ENCODE measurements around the gene NTN1. TPM values are rescaled to one million over a fixed set of nuclear protein-coding genes. Genes with fewer than 3 reads are reported as not detected.
A peak's percentile ranks its signal among the peaks of the same experiment; 100 is the strongest.

The NTN1 gene
- total and polyA plus RNA-seq, 3 experiments from 2014 or later: 0.24 to 0.33 TPM; not detected in 1

- Mint-ChIP-seq H3K27me3 (no peaks in the 10 kb centered on the region), H3K4me3 (no peak overlapping the region), H3K36me3 (peaks cover 0 to 12% (median 0%) of the 10 kb centered on the region in 3 donors), H3K4me1 (peaks cover 0 to 8% (median 6%) of the 10 kb centered on the region in 3 donors), H3K9me3 (no peaks in the 10 kb centered on the region), H3K27ac (peak overlapping the region in 1 of 8 donors; percentile 43)
- Histone ChIP-seq H3K27ac (ENCODE audit: low read depth, low read length) (no peak overlapping the region), H3K36me3 (ENCODE audit: insufficient read depth, low read length) (no peaks in the 10 kb centered on the region), H3K4me1 (ENCODE audit: insufficient read depth, low read length) (no peaks in the 10 kb centered on the region), H3K9me3 (ENCODE audit: low read length) (no peaks in the 10 kb centered on the region), H3K4me3 (ENCODE audit: low read length) (no peak overlapping the region), H3K27me3 (ENCODE audit: insufficient read depth, low read length, poor library complexity, severe bottlenecking) (no peaks in the 10 kb centered on the region)
- ChIA-PET CTCF (no interaction called here), POLR2A (no interaction called here)
- DNase-seq: no peak
Measured at GRCh38 chr17:9273428-9274391, 252.4 kb downstream of the NTN1 start.

- H3K36me3 Mint-ChIP-seq: peaks cover 0 to 10% (median 0%) of the 10 kb centered on the region in 3 donors
- H3K27me3 Mint-ChIP-seq: no peaks in the 10 kb centered on the region
- Histone ChIP-seq H3K27ac (ENCODE audit: low read depth, low read length) (no peak overlapping the region), H3K9me3 (ENCODE audit: low read length) (no peaks in the 10 kb centered on the region), H3K36me3 (ENCODE audit: insufficient read depth, low read length) (no peaks in the 10 kb centered on the region), H3K27me3 (ENCODE audit: insufficient read depth, low read length, poor library complexity, severe bottlenecking) (no peaks in the 10 kb centered on the region), H3K4me3 (ENCODE audit: low read length) (no peak overlapping the region), H3K4me1 (ENCODE audit: insufficient read depth, low read length) (no peaks in the 10 kb centered on the region)
- DNase-seq: no peak
- ChIA-PET POLR2A (no interaction called here), CTCF (no interaction called here)
- no peak overlapping the region for H3K27ac Mint-ChIP-seq
- no peaks in the 10 kb centered on the region for H3K9me3 Mint-ChIP-seq
- H3K4me3 Mint-ChIP-seq: no peak overlapping the region
- peaks cover 0 to 8% (median 6%) of the 10 kb centered on the region in 3 donors for H3K4me1 Mint-ChIP-seq
Measured at GRCh38 chr17:9274973-9275372, 253.7 kb downstream of the NTN1 start.

GRCh38 chr17:9279893-9280292 is 258.6 kb downstream of the NTN1 start:
- no peak overlapping the region for H3K4me3 Mint-ChIP-seq
- POLR2A ChIA-PET: no interaction called here
- peaks cover 0 to 5% (median 5%) of the 10 kb centered on the region in 3 donors for H3K4me1 Mint-ChIP-seq

GRCh38 chr17:9283909-9284308 is 262.6 kb downstream of the NTN1 start:
- no peaks in the 10 kb centered on the region for H3K9me3 Mint-ChIP-seq
- no peaks in the 10 kb centered on the region for H3K27me3 Mint-ChIP-seq
- no peak overlapping the region for H3K4me3 Mint-ChIP-seq
- Histone ChIP-seq H3K27me3 (ENCODE audit: insufficient read depth, low read length, poor library complexity, severe bottlenecking) (no peaks in the 10 kb centered on the region), H3K9me3 (ENCODE audit: low read length) (no peaks in the 10 kb centered on the region), H3K4me3 (ENCODE audit: low read length) (no peak overlapping the region), H3K36me3 (ENCODE audit: insufficient read depth, low read length) (no peaks in the 10 kb centered on the region), H3K27ac (ENCODE audit: low read depth, low read length) (no peak overlapping the region), H3K4me1 (ENCODE audit: insufficient read depth, low read length) (no peaks in the 10 kb centered on the region)
- H3K36me3 Mint-ChIP-seq: peaks cover 0 to 7% (median 5%) of the 10 kb centered on the region in 3 donors
- H3K4me1 Mint-ChIP-seq: peaks cover 0 to 3% (median under 1%) of the 10 kb centered on the region in 3 donors
- H3K27ac Mint-ChIP-seq: no peak overlapping the region
- ChIA-PET POLR2A (no interaction called here), CTCF (no interaction called here)
- DNase-seq: no peak

More at GRCh38 chr17:9279893-9280292, 258.6 kb downstream of the NTN1 start:
- peaks cover 0 to 5% (median 5%) of the 10 kb centered on the region in 3 donors for H3K36me3 Mint-ChIP-seq
- no peaks in the 10 kb centered on the region for H3K9me3 Mint-ChIP-seq
- no peaks in the 10 kb centered on the region for H3K36me3 ChIP-seq (ENCODE audit: insufficient read depth, low read length)
- no peaks in the 10 kb centered on the region for H3K27me3 ChIP-seq (ENCODE audit: insufficient read depth, low read length, poor library complexity, severe bottlenecking)
- no peak for DNase-seq
- no peaks in the 10 kb centered on the region for H3K4me1 ChIP-seq (ENCODE audit: insufficient read depth, low read length)
- H3K27me3 Mint-ChIP-seq: no peaks in the 10 kb centered on the region
- H3K9me3 ChIP-seq (ENCODE audit: low read length): no peaks in the 10 kb centered on the region
- no peak overlapping the region for H3K27ac ChIP-seq (ENCODE audit: low read depth, low read length)
- H3K4me3 ChIP-seq (ENCODE audit: low read length): no peak overlapping the region
- H3K27ac Mint-ChIP-seq: no peak overlapping the region
- CTCF ChIA-PET: interaction anchor here (0.9 kb wide), 1 partner anchor 9 kb away, joined by 3 read pairs; no protein-coding TSS in a partner anchor

GRCh38 chr17:9284884-9285283 is 263.6 kb downstream of the NTN1 start:
- no peak for DNase-seq
- CTCF ChIA-PET: no interaction called here

GRCh38 chr17:9285602-9286427 is 264.5 kb downstream of the NTN1 start:
- no peaks in the 10 kb centered on the region for H3K9me3 ChIP-seq (ENCODE audit: low read length)
- Mint-ChIP-seq H3K4me3 (no peak overlapping the region), H3K36me3 (peaks cover 0 to 5% (median 1%) of the 10 kb centered on the region in 3 donors), H3K4me1 (peaks cover 17 to 18% (median 17%) of the 10 kb centered on the region in 3 donors), H3K27me3 (no peaks in the 10 kb centered on the region), H3K27ac (no peak overlapping the region), H3K9me3 (no peaks in the 10 kb centered on the region)
- ChIA-PET CTCF (interaction anchor here (1.1 to 1.4 kb wide), 2 partner anchors 11 to 76 kb away, joined by 3 read pairs; no protein-coding TSS in a partner anchor), POLR2A (no interaction called here)
- H3K27ac ChIP-seq (ENCODE audit: low read depth, low read length): no peak overlapping the region
- no peaks in the 10 kb centered on the region for H3K36me3 ChIP-seq (ENCODE audit: insufficient read depth, low read length)
- no peak for DNase-seq
- H3K27me3 ChIP-seq (ENCODE audit: insufficient read depth, low read length, poor library complexity, severe bottlenecking): no peaks in the 10 kb centered on the region
- peaks cover 8% of the 10 kb centered on the region for H3K4me1 ChIP-seq (ENCODE audit: insufficient read depth, low read length)
- H3K4me3 ChIP-seq (ENCODE audit: low read length): no peak overlapping the region

More at GRCh38 chr17:9284884-9285283, 263.6 kb downstream of the NTN1 start:
- Mint-ChIP-seq H3K4me3 (no peak overlapping the region), H3K27ac (no peak overlapping the region), H3K36me3 (peaks cover 0 to 7% (median 1%) of the 10 kb centered on the region in 3 donors), H3K9me3 (no peaks in the 10 kb centered on the region), H3K4me1 (peaks cover 8 to 9% (median 8%) of the 10 kb centered on the region in 3 donors), H3K27me3 (no peaks in the 10 kb centered on the region)
- POLR2A ChIA-PET: no interaction called here
- Histone ChIP-seq H3K27ac (ENCODE audit: low read depth, low read length) (no peak overlapping the region), H3K36me3 (ENCODE audit: insufficient read depth, low read length) (no peaks in the 10 kb centered on the region), H3K9me3 (ENCODE audit: low read length) (no peaks in the 10 kb centered on the region), H3K27me3 (ENCODE audit: insufficient read depth, low read length, poor library complexity, severe bottlenecking) (no peaks in the 10 kb centered on the region), H3K4me1 (ENCODE audit: insufficient read depth, low read length) (peaks cover 2% of the 10 kb centered on the region), H3K4me3 (ENCODE audit: low read length) (no peak overlapping the region)

- Histone ChIP-seq H3K36me3 (ENCODE audit: insufficient read depth, low read length) (no peaks in the 10 kb centered on the region), H3K4me1 (ENCODE audit: insufficient read depth, low read length) (peaks cover 8% of the 10 kb centered on the region), H3K4me3 (ENCODE audit: low read length) (no peak overlapping the region), H3K27ac (ENCODE audit: low read depth, low read length) (no peak overlapping the region), H3K27me3 (ENCODE audit: insufficient read depth, low read length, poor library complexity, severe bottlenecking) (no peaks in the 10 kb centered on the region), H3K9me3 (ENCODE audit: low read length) (no peaks in the 10 kb centered on the region)
- Mint-ChIP-seq H3K27me3 (no peaks in the 10 kb centered on the region), H3K4me1 (peaks cover 18 to 22% (median 21%) of the 10 kb centered on the region in 3 donors), H3K27ac (peak overlapping the region in 1 of 8 donors; percentile 26), H3K9me3 (no peaks in the 10 kb centered on the region), H3K4me3 (no peak overlapping the region), H3K36me3 (peaks cover 0 to 2% (median 1%) of the 10 kb centered on the region in 3 donors)
- no peak for DNase-seq
- POLR2A ChIA-PET: no interaction called here
- CTCF ChIA-PET: interaction anchor here (1.1 to 1.4 kb wide), 2 partner anchors 10 to 76 kb away, joined by 3 read pairs; no protein-coding TSS in a partner anchor
Measured at GRCh38 chr17:9286434-9286833, 265.1 kb downstream of the NTN1 start.
